Smooth muscle cell (in vitro differentiated cells): Measurements from ENCODE around the gene ERH. TPM values are rescaled to one million over a fixed set of nuclear protein-coding genes. Genes with fewer than 3 reads are reported as not detected.

Source experiments
- DNase-seq: peaks from one replicate; lab custom pipeline; 2025; ENCODE audit not compliant: unreplicated experiment; lab: John Stamatoyannopoulos, UW
- H2AFZ ChIP-seq: fragments of 200-600 bp; sonication (generic); 2 replicates; pipeline ENCODE4 v1.6.0; 2016; ENCODE audit warnings: antibody characterized with exemption, low read depth, mild to moderate bottlenecking
- H3F3A ChIP-seq: fragments of 200-600 bp; sonication (generic); 2 replicates; pipeline ENCODE4 v1.6.0; 2017; ENCODE audit warnings: antibody characterized with exemption, low read depth
- H3K27ac ChIP-seq: fragments of 200-600 bp; sonication (generic); 2 replicates; pipeline ENCODE4 v1.5.1; 2016; ENCODE audit warnings: low read depth, mild to moderate bottlenecking
- H3K27me3 ChIP-seq: fragments of 200-600 bp; sonication (generic); 2 replicates; pipeline ENCODE4 v1.6.1; 2016; ENCODE audit warnings: low read depth, mild to moderate bottlenecking
- H3K36me3 ChIP-seq: fragments of 200-600 bp; sonication (generic); 2 replicates; pipeline ENCODE4 v1.5.1; 2016; ENCODE audit warnings: low read depth
- H3K4me1 ChIP-seq: fragments of 200-600 bp; sonication (generic); 2 replicates; pipeline ENCODE4 v1.5.1; 2016; ENCODE audit warnings: low read depth
- H3K4me2 ChIP-seq: fragments of 200-600 bp; sonication (generic); 2 replicates; pipeline ENCODE4 v1.6.0; 2016; ENCODE audit warnings: mild to moderate bottlenecking
- H3K4me3 ChIP-seq: fragments of 200-600 bp; sonication (generic); 2 replicates; pipeline ENCODE4 v1.5.1; 2016; ENCODE audit warnings: mild to moderate bottlenecking
- H3K79me2 ChIP-seq: fragments of 200-600 bp; sonication (generic); 2 replicates; pipeline ENCODE4 v1.6.0; 2016; ENCODE audit warnings: low read depth, mild to moderate bottlenecking
- H3K9ac ChIP-seq: fragments of 200-600 bp; sonication (generic); 2 replicates; pipeline ENCODE4 v1.6.0; 2016; ENCODE audit warnings: low read depth
- H3K9me3 ChIP-seq: fragments of 200-600 bp; sonication (generic); replicated peaks from 2 replicates; pipeline ENCODE4 v1.5.1; 2016; ENCODE audit warnings: low read depth
- H4K20me1 ChIP-seq: fragments of 200-600 bp; sonication (generic); 2 replicates; pipeline ENCODE4 v1.6.0; 2016; ENCODE audit warnings: low read depth
- CTCF ChIP-seq: fragments of 200-600 bp; sonication (generic); IDR thresholded peaks from 2 replicates; pipeline ENCODE4 v1.5.1; 2017; ENCODE audit warnings: borderline replicate concordance, mild to moderate bottlenecking, antibody characterized with exemption; ENCODE audit not compliant: insufficient read depth, poor library complexity, severe bottlenecking
- WGBS: methylation state at CpG from one replicate; pipeline ENCODE4 v1.1.7; 2016; ENCODE audit warnings: low lambda C conversion rate; 5-methylcytosine and 5-hydroxymethylcytosine counted together
- polyA plus RNA-seq: library from polyadenylated mRNA; unstranded; fragments of >200 nt; fragmentation: Nextera tagmentation; extraction: Ambion mirVana; gene quantifications from 2 replicates; pipeline ENCODE4 v1.2.1, GENCODE V29; 2016
- total RNA-seq: library from RNA; depleted of rRNA; stranded (reverse); fragments of >200 nt; gene quantifications from 2 replicates; pipeline ENCODE4 v1.2.3, GENCODE V29; 2014

Gene ERH
- total and polyA plus RNA-seq, 2 experiments from 2014 or later, result 118 to 208 TPM

DNA sequence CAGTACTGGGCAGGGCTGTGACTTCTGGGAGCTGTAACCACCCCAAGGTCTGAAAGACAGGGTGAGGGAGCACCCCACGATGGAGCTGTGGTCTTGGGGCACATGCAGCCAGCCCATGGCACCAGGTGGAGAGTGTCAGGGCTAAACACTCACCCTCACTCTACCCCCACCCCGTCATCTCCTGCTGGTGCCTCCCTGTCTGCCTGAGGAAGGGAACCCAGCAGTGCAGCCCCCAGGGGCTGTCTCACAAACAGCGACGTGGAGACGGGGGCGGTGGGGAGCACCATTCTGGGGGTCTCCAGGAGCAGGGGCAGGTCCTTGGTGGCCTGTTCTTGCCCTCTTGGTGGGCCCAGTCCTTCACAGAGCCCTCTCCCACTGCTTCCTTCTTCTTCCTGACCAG is 63.5 kb downstream of the ERH start:
- 88% methylated on average over 6 of the region's 6 CpGs for WGBS

GRCh38 chr14:69333791-69334337 is 64.2 kb downstream of the ERH start:
- no peak overlapping the region for H2AFZ ChIP-seq
- H3K9me3 ChIP-seq, result no peaks in the 10 kb centered on the region
- no peaks in the 10 kb centered on the region for H4K20me1 ChIP-seq
- no peak overlapping the region for H3K27ac ChIP-seq
- no peak overlapping the region for H3K4me2 ChIP-seq
- H3K36me3 ChIP-seq, result no peaks in the 10 kb centered on the region
- DNase-seq, result no peak
- no peaks in the 10 kb centered on the region for H3K27me3 ChIP-seq
- WGBS, result 66% methylated on average over 4 of the region's 4 CpGs
- H3K9ac ChIP-seq, result no peak overlapping the region
- no peaks in the 10 kb centered on the region for H3K4me1 ChIP-seq
- no peak overlapping the region for H3K4me3 ChIP-seq
- H3K79me2 ChIP-seq, result no peaks in the 10 kb centered on the region
- H3F3A ChIP-seq, result no peaks in the 10 kb centered on the region
- no peak for TF ChIP-seq CTCF

More for the DNA sequence above, 63.5 kb downstream of the ERH start:
- DNase-seq, result no peak
- Histone ChIP-seq H3K4me2 (no peak overlapping the region), H3K36me3 (no peaks in the 10 kb centered on the region), H3K9ac (no peak overlapping the region), H3F3A (no peaks in the 10 kb centered on the region), H4K20me1 (no peaks in the 10 kb centered on the region), H3K9me3 (no peaks in the 10 kb centered on the region), H2AFZ (no peak overlapping the region), H3K4me3 (no peak overlapping the region), H3K27me3 (no peaks in the 10 kb centered on the region), H3K4me1 (no peaks in the 10 kb centered on the region), H3K27ac (no peak overlapping the region), H3K79me2 (no peaks in the 10 kb centered on the region)
- no peak for TF ChIP-seq CTCF

- no peak overlapping the region for H3K4me3 ChIP-seq
- no peak overlapping the region for H2AFZ ChIP-seq
- no peaks in the 10 kb centered on the region for H3K9me3 ChIP-seq
- H3K27ac ChIP-seq, result no peak overlapping the region
- no peaks in the 10 kb centered on the region for H3K4me1 ChIP-seq
- H3K79me2 ChIP-seq, result no peaks in the 10 kb centered on the region
- 85% methylated on average over 13 of the region's 13 CpGs for WGBS
- no peaks in the 10 kb centered on the region for H3F3A ChIP-seq
- no peaks in the 10 kb centered on the region for H3K36me3 ChIP-seq
- H4K20me1 ChIP-seq, result no peaks in the 10 kb centered on the region
- no peak for DNase-seq
- no peak for TF ChIP-seq CTCF
- no peak overlapping the region for H3K4me2 ChIP-seq
- H3K27me3 ChIP-seq, result no peaks in the 10 kb centered on the region
- H3K9ac ChIP-seq, result no peak overlapping the region
Measured at GRCh38 chr14:69332782-69333395, 65.2 kb downstream of the ERH start.

DNA sequence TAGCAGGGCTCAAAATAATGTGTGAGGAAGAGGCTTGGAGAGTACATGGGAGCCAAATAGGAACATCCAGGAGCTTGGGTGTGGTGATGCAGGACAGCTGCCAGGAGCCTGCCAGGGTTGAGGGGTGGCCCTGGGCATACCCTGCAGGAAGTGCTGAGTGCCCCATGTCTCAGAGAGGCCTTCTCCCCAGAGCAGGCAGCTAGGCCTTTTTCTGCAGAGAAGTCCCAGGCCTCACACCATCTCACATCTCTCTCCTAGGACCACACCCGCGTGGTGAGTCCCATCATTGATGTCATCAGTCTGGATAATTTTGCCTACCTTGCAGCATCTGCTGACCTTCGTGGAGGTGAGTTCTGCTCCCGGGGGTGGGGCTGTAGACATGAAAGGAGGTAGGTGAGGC is 66.9 kb downstream of the ERH start:
- Histone ChIP-seq H3K9me3 (no peaks in the 10 kb centered on the region), H3K4me1 (no peaks in the 10 kb centered on the region), H3K4me3 (no peak overlapping the region), H4K20me1 (no peaks in the 10 kb centered on the region), H3K79me2 (no peaks in the 10 kb centered on the region), H3F3A (no peaks in the 10 kb centered on the region), H2AFZ (no peak overlapping the region), H3K27me3 (no peaks in the 10 kb centered on the region), H3K4me2 (no peak overlapping the region), H3K9ac (no peak overlapping the region), H3K27ac (no peak overlapping the region), H3K36me3 (no peaks in the 10 kb centered on the region)
- no peak for TF ChIP-seq CTCF
- no peak for DNase-seq
- WGBS, result 85% methylated on average over 4 of the region's 4 CpGs
